ENCODE results near the gene CRACR2B.

CRACR2B gene

DNA sequence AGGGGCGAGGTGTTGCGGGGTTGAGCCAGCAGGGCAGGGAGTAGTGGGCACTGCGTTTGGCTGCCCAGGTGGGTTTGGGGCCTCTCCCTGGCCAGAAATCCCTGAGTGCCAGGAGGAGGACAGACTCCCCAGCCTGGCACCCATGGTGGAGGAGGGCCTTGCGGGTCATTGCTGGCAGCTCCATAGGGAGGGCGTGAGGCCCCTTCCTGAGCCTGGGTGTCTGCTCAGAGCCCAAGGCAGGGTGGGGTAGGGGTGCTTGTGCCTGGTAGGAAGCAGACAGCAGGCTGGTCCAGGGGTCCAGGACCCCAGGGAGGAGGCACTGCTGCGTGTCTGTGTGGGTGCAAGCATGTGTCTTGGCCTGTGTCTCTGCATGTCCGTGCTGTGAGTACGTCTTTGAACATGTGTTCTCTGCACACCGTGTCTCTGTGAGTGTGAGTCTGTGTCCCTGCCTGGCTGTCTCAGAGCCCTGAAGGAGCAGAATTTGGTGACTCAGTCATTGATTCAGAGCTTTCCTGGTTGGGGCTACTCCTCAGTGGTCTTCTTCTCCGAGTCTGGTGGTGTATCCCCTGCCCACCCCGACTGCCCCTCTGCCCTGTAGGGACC, 18.9 kb downstream of the CRACR2B start:
- Histone ChIP-seq H3K4me1 (ENCODE audit: control insufficient read depth in 1 of 2, insufficient read depth in 2 of 2, low read length in 2 of 2) (peaks cover 10 to 22% of the 10 kb centered on the region in 2 donors), H3K27me3 (ENCODE audit: control insufficient read depth in 1 of 2, insufficient read depth in 2 of 2, low read length in 2 of 2) (peaks cover 25 to 27% of the 10 kb centered on the region in 2 donors)

DNA sequence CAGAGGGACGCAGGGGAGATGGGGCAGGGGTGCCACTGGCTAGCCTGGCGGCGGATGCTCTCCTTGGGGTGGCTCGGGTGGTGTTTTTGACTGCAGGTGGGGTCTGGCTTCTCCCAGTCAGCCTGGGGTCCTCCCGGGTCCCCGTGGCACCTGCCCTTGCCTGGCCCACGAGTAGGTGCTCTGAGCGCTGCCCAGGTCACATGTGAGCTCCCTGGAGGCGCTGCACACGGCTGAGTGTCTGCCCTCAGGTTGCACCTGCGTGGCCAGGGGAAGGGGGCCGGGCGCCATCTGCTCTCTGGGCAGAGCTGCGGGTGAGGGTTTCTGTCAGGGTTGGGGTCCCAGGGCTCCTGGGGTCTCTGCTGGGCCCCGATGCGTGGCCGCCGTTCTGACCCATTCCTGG, 20.2 kb downstream of the CRACR2B start:
- peaks cover 10 to 22% of the 10 kb centered on the region in 2 donors for H3K4me1 ChIP-seq (ENCODE audit: control insufficient read depth in 1 of 2, insufficient read depth in 2 of 2, low read length in 2 of 2)
- H3K9me3 ChIP-seq (ENCODE audit: control insufficient read depth in 1 of 2, low read length in 2 of 2): no peaks in the 10 kb centered on the region
- peaks cover 25 to 27% of the 10 kb centered on the region in 2 donors for H3K27me3 ChIP-seq (ENCODE audit: control insufficient read depth in 1 of 2, insufficient read depth in 2 of 2, low read length in 2 of 2)
- H3K9ac ChIP-seq (ENCODE audit: low read depth in 1 of 2, low read length in 2 of 2): no peak overlapping the region
- H3K4me3 ChIP-seq (ENCODE audit: low read depth in 1 of 2, low read length in 2 of 2): no peak overlapping the region
- no peak overlapping the region for H3K27ac ChIP-seq (ENCODE audit: low read depth, low read length)
- no peaks in the 10 kb centered on the region for H3K36me3 ChIP-seq (ENCODE audit: control insufficient read depth in 1 of 2, insufficient read depth in 2 of 2, low read length in 2 of 2)

More for the DNA sequence above, 18.9 kb downstream of the CRACR2B start:
- Histone ChIP-seq H3K4me3 (ENCODE audit: low read depth in 1 of 2, low read length in 2 of 2) (no peak overlapping the region), H3K9me3 (ENCODE audit: control insufficient read depth in 1 of 2, low read length in 2 of 2) (no peaks in the 10 kb centered on the region), H3K27ac (ENCODE audit: low read depth, low read length) (no peak overlapping the region), H3K36me3 (ENCODE audit: control insufficient read depth in 1 of 2, insufficient read depth in 2 of 2, low read length in 2 of 2) (no peaks in the 10 kb centered on the region), H3K9ac (ENCODE audit: low read depth in 1 of 2, low read length in 2 of 2) (no peak overlapping the region)

DNA sequence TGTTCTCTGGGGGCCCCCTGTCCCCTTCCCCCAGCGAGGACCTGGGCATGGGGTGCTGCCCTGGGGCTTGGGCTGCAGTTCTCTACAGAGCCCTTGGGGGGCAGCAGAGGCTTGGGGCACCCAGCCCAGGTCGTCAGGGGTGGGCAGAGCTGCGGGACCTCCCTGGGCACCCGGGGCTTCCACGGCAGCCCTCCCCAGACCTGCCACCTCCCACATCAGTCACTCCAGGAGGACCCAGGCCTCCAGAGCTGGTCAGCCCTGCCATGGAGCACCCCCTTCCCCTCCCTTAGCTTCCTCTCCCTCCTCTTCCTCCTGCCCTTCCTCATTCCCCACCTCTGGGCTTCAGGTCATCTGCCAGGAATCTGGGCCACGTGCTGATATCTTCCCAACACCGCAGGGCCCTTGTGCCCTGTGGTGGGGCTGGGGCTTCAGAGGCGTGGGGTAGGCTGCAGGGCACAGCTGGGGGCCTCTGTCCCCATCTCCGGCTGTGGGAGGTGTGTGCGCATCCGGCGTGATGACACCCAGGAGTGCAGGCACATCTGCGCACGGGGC, 20.7 kb downstream of the CRACR2B start:
- Histone ChIP-seq H3K27ac (ENCODE audit: low read depth, low read length) (no peak overlapping the region), H3K4me3 (ENCODE audit: low read depth in 1 of 2, low read length in 2 of 2) (peak overlapping the region in 1 of 2 donors; percentile 28), H3K4me1 (ENCODE audit: control insufficient read depth in 1 of 2, insufficient read depth in 2 of 2, low read length in 2 of 2) (peaks cover 7 to 20% of the 10 kb centered on the region in 2 donors), H3K27me3 (ENCODE audit: control insufficient read depth in 1 of 2, insufficient read depth in 2 of 2, low read length in 2 of 2) (peaks cover 25 to 27% of the 10 kb centered on the region in 2 donors), H3K36me3 (ENCODE audit: control insufficient read depth in 1 of 2, insufficient read depth in 2 of 2, low read length in 2 of 2) (no peaks in the 10 kb centered on the region), H3K9me3 (ENCODE audit: control insufficient read depth in 1 of 2, low read length in 2 of 2) (no peaks in the 10 kb centered on the region), H3K9ac (ENCODE audit: low read depth in 1 of 2, low read length in 2 of 2) (no peak overlapping the region)

DNA sequence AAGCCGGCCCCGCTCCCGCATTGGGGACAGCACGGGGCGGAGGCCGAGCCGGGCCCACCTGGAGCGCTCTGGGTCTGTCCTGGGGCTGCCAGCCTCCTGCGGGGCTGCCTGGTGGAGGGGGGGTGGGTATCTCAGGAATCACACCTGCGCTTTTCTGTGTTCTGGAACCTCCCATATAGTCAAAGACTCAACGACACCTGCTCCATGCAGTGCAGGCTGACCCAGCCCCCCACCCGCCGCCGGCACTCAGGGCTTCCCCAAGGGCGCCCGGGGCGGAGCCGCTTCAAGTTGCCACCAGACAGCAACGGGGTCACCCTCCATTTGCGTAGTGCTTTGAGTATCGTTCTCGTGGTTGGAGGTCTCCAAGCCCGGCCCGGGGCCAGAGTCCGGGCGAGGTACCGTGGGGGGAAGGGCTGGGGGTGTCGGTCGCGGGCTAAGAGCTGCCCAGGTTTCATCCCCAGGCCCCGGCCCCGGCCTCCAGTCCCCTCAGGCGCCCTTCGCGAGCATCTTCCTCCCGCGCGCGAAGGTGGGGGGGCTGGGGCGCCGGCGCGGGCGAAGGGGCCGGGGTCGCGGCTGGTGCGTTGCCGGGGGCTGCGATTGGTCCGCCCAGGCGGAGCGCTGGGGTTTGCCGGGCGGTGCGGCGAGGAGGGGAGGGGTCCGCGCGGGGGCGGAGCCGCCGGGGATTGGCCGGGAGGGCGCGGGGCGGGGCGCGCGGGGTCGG, 21.5 kb downstream of the CRACR2B start:
- H3K4me1 ChIP-seq (ENCODE audit: control insufficient read depth in 1 of 2, insufficient read depth in 2 of 2, low read length in 2 of 2): peaks cover 6 to 19% of the 10 kb centered on the region in 2 donors
- no peaks in the 10 kb centered on the region for H3K9me3 ChIP-seq (ENCODE audit: control insufficient read depth in 1 of 2, low read length in 2 of 2)
- H3K4me3 ChIP-seq (ENCODE audit: low read depth in 1 of 2, low read length in 2 of 2): peak overlapping the region in 1 of 2 donors; percentile 22
- H3K27ac ChIP-seq (ENCODE audit: low read depth, low read length): no peak overlapping the region
- H3K9ac ChIP-seq (ENCODE audit: low read depth in 1 of 2, low read length in 2 of 2): no peak overlapping the region
- H3K36me3 ChIP-seq (ENCODE audit: control insufficient read depth in 1 of 2, insufficient read depth in 2 of 2, low read length in 2 of 2): no peaks in the 10 kb centered on the region
- H3K27me3 ChIP-seq (ENCODE audit: control insufficient read depth in 1 of 2, insufficient read depth in 2 of 2, low read length in 2 of 2): peaks cover 24 to 25% of the 10 kb centered on the region in 2 donors

DNA sequence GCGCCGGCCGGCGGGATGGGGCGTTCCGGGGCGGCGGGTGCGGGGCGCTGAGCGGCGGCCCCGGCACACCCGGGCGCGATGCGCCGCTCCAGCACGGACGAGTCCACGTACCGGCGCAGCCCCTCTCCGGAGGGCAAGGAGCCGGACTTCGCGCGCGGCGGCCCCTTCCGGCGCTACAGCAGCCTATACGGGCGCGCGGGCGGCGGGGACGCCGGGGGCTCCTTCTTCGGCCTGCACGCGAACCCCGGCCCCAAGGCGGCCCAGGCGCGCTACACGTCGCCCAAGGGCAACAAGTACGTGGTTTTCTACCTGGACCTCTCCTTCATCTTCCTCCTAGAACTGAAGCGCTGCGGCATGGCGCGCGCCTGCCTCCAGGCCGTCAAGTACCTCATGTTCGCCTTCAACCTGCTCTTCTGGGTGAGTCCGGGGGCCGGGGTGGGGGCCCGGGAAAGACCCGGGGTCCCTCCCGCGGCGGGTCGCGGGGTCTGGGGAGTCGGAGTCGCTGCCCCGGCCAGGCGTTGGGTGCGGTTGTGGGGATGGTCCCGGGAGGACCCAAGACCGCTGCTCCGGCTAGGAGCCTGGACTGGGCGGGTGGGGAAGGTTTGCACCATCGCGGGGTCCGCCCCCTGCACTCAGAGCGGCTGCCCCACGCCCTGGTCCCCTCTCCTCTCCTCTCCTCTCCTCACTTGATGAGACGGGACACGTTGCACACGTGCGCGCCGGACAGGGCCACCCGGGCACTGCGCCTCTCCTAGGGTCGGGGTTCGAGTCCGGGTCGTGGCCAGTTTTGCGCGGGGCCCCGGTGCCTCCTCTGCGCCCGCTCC, 22.4 kb downstream of the CRACR2B start:
- Histone ChIP-seq H3K27me3 (ENCODE audit: control insufficient read depth in 1 of 2, insufficient read depth in 2 of 2, low read length in 2 of 2) (peaks cover 24 to 25% of the 10 kb centered on the region in 2 donors), H3K9ac (ENCODE audit: low read depth in 1 of 2, low read length in 2 of 2) (no peak overlapping the region), H3K9me3 (ENCODE audit: control insufficient read depth in 1 of 2, low read length in 2 of 2) (no peaks in the 10 kb centered on the region), H3K36me3 (ENCODE audit: control insufficient read depth in 1 of 2, insufficient read depth in 2 of 2, low read length in 2 of 2) (no peaks in the 10 kb centered on the region), H3K4me3 (ENCODE audit: low read depth in 1 of 2, low read length in 2 of 2) (peak overlapping the region; percentile 10 to 29), H3K27ac (ENCODE audit: low read depth, low read length) (no peak overlapping the region), H3K4me1 (ENCODE audit: control insufficient read depth in 1 of 2, insufficient read depth in 2 of 2, low read length in 2 of 2) (peaks cover 6 to 13% of the 10 kb centered on the region in 2 donors)

DNA sequence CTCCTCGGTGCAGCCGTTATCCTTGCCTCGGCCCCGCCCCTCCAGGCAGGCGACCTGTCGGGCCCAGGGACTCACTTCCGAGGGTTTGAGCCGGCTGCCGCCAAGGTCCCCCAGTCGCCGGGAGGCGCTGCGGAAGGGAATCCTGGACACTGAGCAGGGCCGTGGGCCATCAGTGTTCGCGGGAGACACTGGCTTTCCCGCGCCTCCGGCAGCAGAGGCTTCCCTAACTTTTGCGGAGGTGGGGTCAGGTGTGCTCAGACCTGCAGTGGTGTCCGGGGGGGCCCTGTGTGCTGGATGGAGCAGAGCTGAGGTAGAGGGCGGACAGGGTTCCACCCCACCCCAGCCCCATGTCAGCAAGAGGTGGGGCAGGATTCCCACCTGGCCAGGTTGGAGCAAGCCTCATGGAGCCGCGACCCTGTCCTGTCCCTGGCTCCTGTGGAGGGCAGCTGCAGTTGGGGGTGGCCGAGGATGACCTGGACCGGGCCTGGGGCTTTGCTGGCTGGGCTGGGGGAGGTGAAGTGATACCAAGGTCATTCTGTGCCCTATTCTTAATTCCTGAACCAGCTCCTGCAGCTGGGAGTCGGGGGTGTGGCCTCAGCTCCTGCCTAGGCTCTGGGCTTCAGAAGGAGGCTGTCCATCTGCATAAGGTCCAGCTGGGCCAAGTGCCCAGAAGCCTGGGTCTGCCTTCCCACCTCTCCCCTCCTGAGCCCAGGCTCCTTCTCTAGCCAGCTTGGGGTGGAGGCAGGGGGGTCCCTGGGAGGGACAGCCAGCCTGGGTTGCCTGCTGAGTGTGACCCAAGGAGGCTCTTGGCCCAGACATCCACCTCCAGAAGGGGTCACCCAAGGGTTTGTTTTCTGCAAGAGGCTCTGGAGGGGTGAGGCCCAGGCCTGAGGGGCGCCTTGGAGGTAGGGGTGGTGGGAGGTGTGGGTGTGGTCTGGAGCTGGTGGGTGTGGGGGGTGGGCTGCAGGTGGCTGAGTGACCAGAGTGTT, 23.4 kb downstream of the CRACR2B start:
- Histone ChIP-seq H3K9ac (ENCODE audit: low read depth in 1 of 2, low read length in 2 of 2) (no peak overlapping the region), H3K27me3 (ENCODE audit: control insufficient read depth in 1 of 2, insufficient read depth in 2 of 2, low read length in 2 of 2) (peaks cover 24 to 25% of the 10 kb centered on the region in 2 donors), H3K9me3 (ENCODE audit: control insufficient read depth in 1 of 2, low read length in 2 of 2) (no peaks in the 10 kb centered on the region), H3K4me1 (ENCODE audit: control insufficient read depth in 1 of 2, insufficient read depth in 2 of 2, low read length in 2 of 2) (peaks cover 6 to 12% of the 10 kb centered on the region in 2 donors), H3K4me3 (ENCODE audit: low read depth in 1 of 2, low read length in 2 of 2) (no peak overlapping the region), H3K27ac (ENCODE audit: low read depth, low read length) (no peak overlapping the region), H3K36me3 (ENCODE audit: control insufficient read depth in 1 of 2, insufficient read depth in 2 of 2, low read length in 2 of 2) (no peaks in the 10 kb centered on the region)

DNA sequence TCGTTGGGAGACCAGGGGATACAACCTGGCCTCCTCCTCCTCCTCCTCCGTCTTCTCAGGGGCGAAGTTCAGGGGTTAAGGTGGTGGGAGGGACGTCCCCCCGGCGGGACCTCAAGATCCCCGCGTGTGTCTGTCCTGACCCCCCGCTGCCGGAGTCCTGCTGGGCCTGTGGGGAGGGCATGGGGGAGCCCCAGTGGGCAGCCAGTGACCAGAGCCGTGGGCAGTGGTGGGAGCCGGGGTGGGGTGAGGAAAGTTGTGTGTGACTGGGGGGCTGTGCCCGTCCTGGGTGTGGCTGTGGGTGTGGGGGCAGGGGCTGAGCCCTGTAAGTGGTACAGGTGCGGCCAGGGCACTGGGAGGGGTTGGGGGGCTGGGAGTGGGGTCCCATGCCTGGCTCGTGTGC, 25.0 kb downstream of the CRACR2B start:
- H3K27me3 ChIP-seq (ENCODE audit: control insufficient read depth in 1 of 2, insufficient read depth in 2 of 2, low read length in 2 of 2): peaks cover 20 to 25% of the 10 kb centered on the region in 2 donors
- H3K36me3 ChIP-seq (ENCODE audit: control insufficient read depth in 1 of 2, insufficient read depth in 2 of 2, low read length in 2 of 2): no peaks in the 10 kb centered on the region
- peaks cover 6 to 12% of the 10 kb centered on the region in 2 donors for H3K4me1 ChIP-seq (ENCODE audit: control insufficient read depth in 1 of 2, insufficient read depth in 2 of 2, low read length in 2 of 2)
- no peaks in the 10 kb centered on the region for H3K9me3 ChIP-seq (ENCODE audit: control insufficient read depth in 1 of 2, low read length in 2 of 2)
- no peak overlapping the region for H3K9ac ChIP-seq (ENCODE audit: low read depth in 1 of 2, low read length in 2 of 2)
- no peak overlapping the region for H3K27ac ChIP-seq (ENCODE audit: low read depth, low read length)
- H3K4me3 ChIP-seq (ENCODE audit: low read depth in 1 of 2, low read length in 2 of 2): no peak overlapping the region

DNA sequence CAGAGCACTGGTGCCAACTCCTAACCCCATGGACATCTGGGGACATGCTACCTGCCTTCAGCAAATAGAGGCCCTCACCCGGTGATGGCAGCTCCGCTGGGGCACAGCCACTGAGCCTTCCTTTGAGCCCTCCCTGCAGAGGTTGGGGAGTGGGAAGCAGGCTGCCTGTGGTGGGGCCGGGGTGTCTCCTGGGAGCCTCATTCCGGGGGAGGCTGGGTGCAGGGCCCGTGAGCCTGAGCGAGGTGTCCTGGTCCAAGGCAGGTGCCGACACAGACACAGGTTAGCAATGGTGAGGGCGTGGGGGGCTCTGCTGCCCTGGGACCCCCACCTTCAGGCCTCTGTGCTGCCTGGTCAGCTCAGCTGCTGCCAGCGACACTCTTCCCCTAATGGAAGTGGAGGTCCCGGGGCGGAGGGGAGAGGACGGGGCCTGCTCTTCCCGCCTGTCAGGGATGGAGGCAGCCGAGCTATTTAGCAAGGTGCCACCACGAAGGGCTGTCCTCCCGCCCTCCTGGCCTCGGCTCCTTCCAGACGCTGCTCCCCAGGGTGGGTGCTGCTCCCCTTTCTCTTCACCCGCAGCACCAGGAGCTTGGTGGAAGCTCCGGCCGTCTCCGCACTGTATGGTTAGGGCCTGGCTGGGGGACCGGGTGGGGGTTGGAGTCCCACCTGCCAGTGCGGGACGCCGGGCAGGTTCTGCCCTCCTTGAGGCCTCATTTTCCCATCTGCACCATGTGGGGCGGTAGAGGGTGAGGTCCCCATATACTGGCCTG, 26.1 kb downstream of the CRACR2B start:
- peaks cover 0 to 4% of the 10 kb centered on the region in 2 donors for H3K4me1 ChIP-seq (ENCODE audit: control insufficient read depth in 1 of 2, insufficient read depth in 2 of 2, low read length in 2 of 2)
- no peak overlapping the region for H3K27ac ChIP-seq (ENCODE audit: low read depth, low read length)
- H3K36me3 ChIP-seq (ENCODE audit: control insufficient read depth in 1 of 2, insufficient read depth in 2 of 2, low read length in 2 of 2): no peaks in the 10 kb centered on the region
- peaks cover 12 to 15% of the 10 kb centered on the region in 2 donors for H3K27me3 ChIP-seq (ENCODE audit: control insufficient read depth in 1 of 2, insufficient read depth in 2 of 2, low read length in 2 of 2)
- no peak overlapping the region for H3K4me3 ChIP-seq (ENCODE audit: low read depth in 1 of 2, low read length in 2 of 2)
- no peaks in the 10 kb centered on the region for H3K9me3 ChIP-seq (ENCODE audit: control insufficient read depth in 1 of 2, low read length in 2 of 2)
- no peak overlapping the region for H3K9ac ChIP-seq (ENCODE audit: low read depth in 1 of 2, low read length in 2 of 2)

Measured in duodenal mucosa (tissue), 2 donors.